ENCODE results near the gene TOP2A.

Gene TOP2A

DNA sequence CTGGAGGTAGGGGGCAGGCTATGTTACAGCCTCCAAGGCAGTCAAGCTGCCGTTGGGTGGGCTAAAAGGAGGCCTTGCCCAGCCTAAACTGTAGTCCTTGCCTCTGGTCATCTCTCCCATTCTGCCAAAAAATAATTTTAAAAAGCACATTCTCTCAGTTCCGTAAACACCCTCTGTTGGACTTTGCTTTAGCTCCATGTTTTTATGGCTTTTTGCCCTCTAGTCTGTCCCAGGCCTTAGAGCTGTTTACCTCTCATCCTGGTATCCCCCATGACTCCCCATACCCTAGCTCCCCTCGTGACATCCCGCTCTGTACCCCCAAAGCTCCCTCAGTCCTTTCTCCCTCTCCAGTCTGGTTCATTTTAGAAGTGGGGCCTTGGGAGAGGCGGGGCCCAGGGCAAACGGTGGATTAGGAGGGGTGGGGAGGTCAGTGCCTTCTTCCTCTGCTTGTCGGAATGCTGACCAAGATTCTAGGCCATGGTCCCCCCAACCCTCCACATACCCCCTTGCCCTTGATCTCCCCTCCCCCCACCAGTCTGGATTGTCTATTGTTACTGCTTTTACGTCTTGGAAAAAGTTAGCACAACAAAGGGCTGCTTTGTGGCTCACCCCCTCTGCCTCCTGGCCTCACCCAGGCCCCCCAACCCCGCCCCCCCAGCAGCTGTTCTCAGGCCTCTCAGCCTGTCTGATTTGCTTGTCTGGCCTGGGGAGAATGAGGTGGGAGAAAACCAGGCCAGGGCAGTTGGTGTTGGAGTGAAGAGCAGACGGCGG, 71.5 kb downstream of the TOP2A start:
- DNase-seq (ENCODE audit: low read depth in 2 of 2, low spot score in 1 of 2): no peak

- DNase-seq (ENCODE audit: low read depth in 2 of 2, low spot score in 1 of 2): no peak
These were observed 72.3 kb downstream of the TOP2A start for GRCh38 chr17:40345161-40345993.

DNA sequence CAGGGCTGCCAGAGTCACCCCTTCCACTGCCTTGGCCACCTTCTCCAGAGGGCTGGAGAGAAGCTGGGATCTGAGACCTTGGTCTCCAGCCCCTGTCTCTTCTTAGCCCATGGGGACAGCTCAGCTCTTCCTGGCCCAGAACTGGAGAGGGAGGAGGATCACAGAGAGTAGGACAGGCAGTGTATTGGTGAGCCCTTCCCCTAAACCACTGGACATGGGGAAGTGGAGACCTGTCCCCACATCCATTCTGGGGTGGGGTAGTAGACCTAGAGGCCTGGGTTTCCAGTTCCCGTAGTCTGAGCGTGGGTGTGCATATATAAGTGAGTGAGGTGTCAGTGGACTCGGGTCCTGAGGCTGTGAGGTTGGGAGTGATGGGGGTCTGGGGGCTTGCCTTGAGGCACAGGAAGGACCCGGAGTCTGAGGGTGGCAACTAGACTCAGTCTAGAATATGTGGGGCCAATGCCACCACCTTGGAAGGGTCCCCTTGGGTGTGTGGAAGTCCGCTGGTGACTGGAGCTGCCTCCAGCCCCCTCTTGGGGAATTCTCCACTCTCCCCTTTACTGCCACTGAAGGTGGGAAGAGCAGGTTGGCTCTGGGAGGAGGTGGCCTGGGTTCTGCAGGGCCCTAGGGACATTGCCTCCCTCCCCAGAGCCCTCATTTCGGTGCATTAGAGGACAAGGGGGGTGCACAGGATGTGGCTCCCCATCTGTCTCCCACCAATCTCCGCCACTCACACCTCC, 73.1 kb downstream of the TOP2A start:
- DNase-seq (ENCODE audit: low read depth in 2 of 2, low spot score in 1 of 2): no peak

DNA sequence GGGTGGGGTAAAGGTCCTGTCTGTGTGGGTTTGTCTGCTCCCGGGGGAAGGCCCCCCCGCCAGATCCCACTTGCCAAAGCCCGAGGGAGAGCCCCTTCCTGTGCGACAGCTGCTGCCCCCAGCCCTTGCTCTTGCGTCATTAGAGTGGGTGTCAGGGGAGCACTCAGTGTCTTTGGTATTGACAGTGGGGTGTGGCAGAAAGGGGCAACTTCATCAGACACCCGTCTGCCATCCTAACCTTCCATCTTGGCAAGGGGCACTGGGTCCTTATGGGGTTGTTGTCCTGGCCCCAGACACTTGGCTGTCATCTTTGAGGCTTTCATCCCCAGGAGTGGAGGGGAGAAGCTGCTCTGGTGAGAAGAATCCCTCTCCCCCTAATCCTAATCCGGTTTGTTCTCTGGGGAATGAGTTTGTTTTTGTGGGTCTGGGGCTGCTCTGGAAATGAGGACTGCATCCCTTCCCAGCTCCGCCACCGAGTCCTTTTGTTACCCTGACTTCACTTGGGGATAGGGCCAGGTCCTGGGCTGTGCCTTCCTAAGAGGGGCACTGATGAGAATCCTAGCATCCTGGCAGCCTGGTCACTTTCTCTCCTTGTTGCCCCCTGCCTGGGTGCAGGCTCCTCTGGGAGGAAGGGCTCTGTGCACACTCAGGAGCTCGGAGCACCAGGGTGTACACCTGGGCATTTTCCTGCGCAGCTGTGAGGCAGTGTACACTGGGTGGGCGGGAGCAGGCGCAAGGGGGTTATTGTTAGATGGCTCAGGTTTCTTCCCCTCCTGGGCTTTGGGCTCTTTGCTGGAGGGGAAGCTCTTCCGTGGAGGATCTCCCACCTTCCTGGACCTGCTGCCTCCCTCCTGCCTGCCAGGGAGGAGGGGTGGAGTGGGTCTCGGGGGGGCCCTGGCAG, 74.2 kb downstream of the TOP2A start:
- no peak for DNase-seq (ENCODE audit: low read depth in 2 of 2, low spot score in 1 of 2)

DNA sequence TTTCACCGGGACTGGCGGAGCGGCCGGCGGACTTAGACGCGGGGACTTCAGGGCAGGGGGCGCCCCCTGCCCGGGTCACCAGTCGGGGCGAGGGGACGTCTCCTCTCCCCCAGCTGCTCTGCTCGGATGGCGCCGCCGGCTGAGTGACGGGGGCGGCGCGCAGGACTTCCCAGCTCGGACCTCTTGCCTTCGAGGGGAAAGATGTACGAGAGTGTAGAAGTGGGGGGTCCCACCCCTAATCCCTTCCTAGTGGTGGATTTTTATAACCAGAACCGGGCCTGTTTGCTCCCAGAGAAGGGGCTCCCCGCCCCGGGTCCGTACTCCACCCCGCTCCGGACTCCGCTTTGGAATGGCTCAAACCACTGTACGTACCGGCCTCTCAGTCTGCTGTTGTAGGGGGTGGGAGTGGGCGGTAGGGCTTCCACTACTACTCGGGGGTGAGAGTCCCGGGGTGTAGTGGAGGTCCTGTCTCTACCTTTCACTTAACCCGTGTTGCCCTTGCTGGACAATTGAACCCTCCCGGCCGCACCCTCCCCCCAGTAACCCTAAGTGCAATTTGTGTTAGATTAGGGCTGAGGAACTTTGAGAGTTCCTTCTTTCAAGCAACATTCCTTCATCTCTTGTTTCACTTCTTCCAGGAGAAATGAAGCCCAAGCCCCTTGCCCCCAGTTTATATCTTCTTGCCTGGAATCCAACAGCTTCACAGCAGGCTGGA, 75.0 kb downstream of the TOP2A start:
- no peak for DNase-seq (ENCODE audit: low read depth in 2 of 2, low spot score in 1 of 2)

DNA sequence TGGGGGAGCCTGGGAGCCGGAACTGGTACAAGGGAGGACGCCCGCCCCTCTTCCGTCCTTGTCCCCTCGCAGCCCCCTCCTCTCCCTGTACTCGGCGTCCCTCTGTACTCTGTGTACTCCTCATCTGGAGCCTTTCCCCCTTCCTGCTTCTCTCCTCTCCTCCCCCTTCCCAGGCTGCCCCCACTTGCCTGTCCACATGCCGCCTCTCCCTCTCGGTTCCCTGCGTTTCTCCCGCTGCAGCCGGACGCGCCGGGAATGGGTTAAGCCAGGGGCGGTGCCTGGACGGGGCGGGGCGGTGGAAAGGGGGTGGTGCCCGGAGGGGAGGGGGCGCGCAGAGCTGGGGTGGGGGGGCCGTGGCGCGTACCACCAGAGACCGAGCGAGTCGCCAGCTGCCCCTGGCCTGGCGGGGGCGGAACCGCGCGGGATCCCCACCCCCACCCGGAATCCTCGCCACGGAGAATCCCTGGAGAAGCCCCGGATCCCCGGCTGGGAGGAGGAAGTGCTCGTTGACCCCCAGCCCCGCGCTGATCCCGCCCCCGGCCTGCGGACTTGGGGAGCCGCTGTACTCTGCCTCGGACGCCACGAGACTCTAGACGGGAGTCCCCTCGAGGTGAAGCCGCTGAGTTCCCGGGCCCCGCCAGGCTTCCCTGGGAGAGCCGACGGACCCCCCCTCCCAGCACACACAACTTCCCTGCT, 75.7 kb downstream of the TOP2A start:
- no peak for DNase-seq (ENCODE audit: low read depth in 2 of 2, low spot score in 1 of 2)

DNA sequence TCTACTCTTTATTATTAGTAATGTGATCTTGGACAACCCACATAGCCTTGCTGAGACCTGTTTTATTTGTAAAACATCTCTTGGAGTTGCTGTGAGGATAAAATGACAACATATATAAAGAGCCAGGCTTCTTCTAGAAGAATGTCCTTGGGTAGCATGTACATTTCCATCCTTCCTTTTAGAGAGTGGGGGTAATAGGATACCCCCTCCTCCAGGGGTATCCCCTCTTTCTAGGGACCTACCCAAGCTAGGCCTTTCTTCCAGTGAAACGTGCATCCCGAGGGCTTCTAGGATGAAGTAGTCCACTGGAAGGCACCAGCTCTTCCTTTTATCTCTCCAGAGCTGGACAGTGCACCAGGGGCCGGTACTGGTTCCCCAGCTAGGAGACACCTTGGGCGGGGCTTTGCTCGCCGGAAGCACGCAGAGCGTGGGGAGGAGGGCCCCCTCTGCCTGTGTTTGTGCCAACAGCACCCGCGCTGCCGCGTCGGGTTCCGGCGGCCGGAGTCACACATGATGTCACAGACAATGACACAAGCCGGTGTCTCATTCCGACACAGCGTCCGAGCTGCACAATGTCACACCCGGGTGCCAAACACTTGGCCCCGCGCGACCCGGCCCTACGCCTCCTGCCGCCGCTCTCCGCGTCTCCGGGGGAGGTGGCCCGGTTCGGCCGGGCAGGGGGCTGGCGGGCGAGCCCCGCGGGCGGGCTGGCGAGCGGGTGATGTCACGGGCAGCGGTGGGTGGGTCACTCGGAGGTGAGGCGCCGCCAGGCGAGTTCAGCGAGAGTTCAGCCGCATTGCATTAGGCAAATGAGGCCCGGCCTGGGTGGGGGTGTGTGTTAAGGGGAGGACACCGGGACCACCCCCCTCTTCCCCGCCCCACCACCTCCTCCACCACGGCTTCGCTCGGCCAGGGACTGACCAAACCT, 76.6 kb downstream of the TOP2A start:
- peak; percentile 72 to 75 for DNase-seq (ENCODE audit: low read depth in 2 of 2, low spot score in 1 of 2)

DNA sequence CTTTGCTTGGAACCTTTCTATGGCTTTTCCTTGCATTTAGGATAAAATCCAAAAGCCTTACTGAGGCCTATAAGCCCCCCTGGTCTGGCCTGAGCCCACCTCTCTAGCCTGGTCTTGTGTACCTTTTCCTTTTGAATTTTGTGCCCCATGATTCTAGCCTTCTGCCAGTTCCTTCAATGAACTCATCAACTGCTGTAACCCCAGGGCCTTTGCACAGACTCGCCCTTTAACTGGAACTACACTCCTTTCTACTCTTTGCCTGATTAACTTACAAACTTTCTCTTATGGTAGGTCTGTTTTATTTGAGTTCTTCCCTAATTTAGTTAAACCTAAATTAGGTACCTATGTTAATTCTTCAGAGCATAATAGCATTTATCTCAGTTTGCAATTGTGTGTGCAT, 77.4 kb downstream of the TOP2A start:
- no peak for DNase-seq (ENCODE audit: low read depth in 2 of 2, low spot score in 1 of 2)

GRCh38 chr17:40338941-40339649, 78.6 kb downstream of the TOP2A start:
- no peak for DNase-seq (ENCODE audit: low read depth in 2 of 2, low spot score in 1 of 2)
